Endothelial cell of umbilical vein (primary cell): ENCODE measurements around the gene PTRH1. TPM values are rescaled to one million over a fixed set of nuclear protein-coding genes. Genes with fewer than 3 reads are reported as not detected.

Source experiments
- BruUV-seq: library from RNA; stranded (reverse); fragments of 400-500 nt; replicated peaks from 2 replicates; lab custom pipeline; 2021; lab: Mats Ljungman, UMichigan
- CTCF ChIA-PET: fragments of 300-600, 350-600 bp; sonication (Branson Sonifier 250); formaldehyde crosslinking; loops from one replicate; lab custom pipeline; 2021; ENCODE audit warnings: antibody characterized with exemption, inconsistent platforms; lab: Charles Lee
- POLR2A ChIA-PET: fragments of 300-600, 350-600 bp; sonication (Branson Sonifier 250); formaldehyde crosslinking; loops from one replicate; lab custom pipeline; 2021; ENCODE audit warnings: antibody characterized with exemption, inconsistent platforms; lab: Charles Lee
- DNase-seq: peaks from one replicate; pipeline ENCODE4 v3.0.0-alpha.2; 2011; ENCODE audit warnings: low read depth, low spot score
- FAIRE-seq: peaks from 2 replicates; lab custom pipeline; 2011; peaks lifted over from hg19 to GRCh38; lab: Jason Lieb, UNC
- H2AFZ ChIP-seq: 2 replicates; pipeline ENCODE4 v1.6.0; 2012; ENCODE audit warnings: low read depth, low read length, control low read depth, inconsistent platforms
- H3K27ac ChIP-seq: 2 replicates; pipeline ENCODE4 v1.5.1; 2011; ENCODE audit warnings: low read depth, mild to moderate bottlenecking, control low read depth, low read length, moderate library complexity; ENCODE audit not compliant: insufficient read depth
- H3K27me3 ChIP-seq, 2 experiments: 2 replicates each; pipeline versions ENCODE4 v1.6.0 to v1.6.1; 2011; ENCODE audit warnings: low read length in 2 of 2, mixed read lengths in 1 of 2; ENCODE audit not compliant: control insufficient read depth in 2 of 2, insufficient read depth in 2 of 2
- H3K36me3 ChIP-seq, 2 experiments: 2 replicates in 1 of 2; 3 replicates in 1 of 2; pipeline ENCODE4 v1.5.1; 2011; ENCODE audit warnings: low read length in 2 of 2, mild to moderate bottlenecking in 1 of 2, moderate library complexity in 1 of 2; ENCODE audit not compliant: control insufficient read depth in 2 of 2, insufficient read depth in 2 of 2; ENCODE audit errors: extremely low read depth in 1 of 2
- H3K4me1 ChIP-seq: 3 replicates; pipeline ENCODE4 v1.5.1; 2011; ENCODE audit warnings: mild to moderate bottlenecking, low read length; ENCODE audit not compliant: control insufficient read depth, insufficient read depth; ENCODE audit errors: extremely low read depth
- H3K4me2 ChIP-seq: 2 replicates; pipeline ENCODE4 v1.6.1; 2011; ENCODE audit warnings: low read length, control low read depth, mixed read lengths; ENCODE audit not compliant: insufficient read depth
- H3K4me3 ChIP-seq, 3 experiments: fragments of 200-600 bp in 1 of 3; sonication (generic), shearing (Covaris generic) in 1 of 3; replicated peaks in 1 of 3; 2 replicates each; pipeline ENCODE4 v1.5.1; 2011 to 2016; ENCODE audit warnings: control low read depth in 3 of 3, low read length in 3 of 3, mild to moderate bottlenecking in 2 of 3, inconsistent platforms in 1 of 3, low read depth in 1 of 3, moderate library complexity in 1 of 3; ENCODE audit not compliant: insufficient read depth in 1 of 3
- H3K79me2 ChIP-seq: 2 replicates; pipeline ENCODE4 v1.6.0; 2012; ENCODE audit warnings: low read length, inconsistent platforms; ENCODE audit not compliant: control insufficient read depth, insufficient read depth
- H3K9ac ChIP-seq: replicated peaks from 2 replicates; pipeline ENCODE3; 2011; ENCODE audit warnings: low read length, control low read depth; ENCODE audit not compliant: insufficient read depth; ENCODE audit errors: extremely low read depth
- H3K9me1 ChIP-seq: replicated peaks from 3 replicates; pipeline ENCODE4 v1.6.0; 2011; ENCODE audit warnings: mild to moderate bottlenecking, low read length; ENCODE audit not compliant: control insufficient read depth, insufficient read depth; ENCODE audit errors: extremely low read depth
- H3K9me3 ChIP-seq: replicated peaks from 2 replicates; pipeline ENCODE4 v1.5.1; 2012; ENCODE audit warnings: low read length, inconsistent platforms; ENCODE audit not compliant: control insufficient read depth, insufficient read depth
- H4K20me1 ChIP-seq: replicated peaks from 2 replicates; pipeline ENCODE3; 2011; ENCODE audit warnings: mild to moderate bottlenecking, low read length; ENCODE audit not compliant: control insufficient read depth, insufficient read depth; ENCODE audit errors: extremely low read depth
- EZH2 ChIP-seq: IDR thresholded peaks from 2 replicates; pipeline ENCODE4 v1.6.1; 2012; ENCODE audit warnings: borderline replicate concordance, low read depth, mild to moderate bottlenecking, moderate library complexity, low read length, inconsistent platforms; ENCODE audit not compliant: severe bottlenecking
- FOS ChIP-seq: IDR thresholded peaks from 2 replicates; pipeline ENCODE4 v1.6.1; 2011; ENCODE audit warnings: mild to moderate bottlenecking, low read length, moderate library complexity, borderline replicate concordance; ENCODE audit not compliant: insufficient read depth
- GATA2 ChIP-seq: IDR thresholded peaks from 2 replicates; pipeline ENCODE4 v1.7.0; 2011; ENCODE audit warnings: low read depth, mild to moderate bottlenecking, moderate library complexity, mixed read lengths, low read length; ENCODE audit not compliant: insufficient read length, insufficient read depth
- JUN ChIP-seq: IDR thresholded peaks from 2 replicates; pipeline ENCODE4 v1.6.1; 2011; ENCODE audit warnings: borderline replicate concordance, low read depth; ENCODE audit not compliant: insufficient read length, insufficient read depth
- MYC ChIP-seq: IDR thresholded peaks from one replicate; pipeline ENCODE4 v1.6.1; 2011; ENCODE audit warnings: mild to moderate bottlenecking, low read depth, low read length
- POLR2A ChIP-seq: IDR thresholded peaks from 2 replicates; pipeline ENCODE4 v1.6.1; 2012; ENCODE audit warnings: low read depth, mild to moderate bottlenecking, control low read depth, low read length
- POLR2AphosphoS5 ChIP-seq: IDR thresholded peaks from 2 replicates; pipeline ENCODE4 v1.6.1; 2012; ENCODE audit warnings: low read depth, mild to moderate bottlenecking, control low read depth, low read length, moderate library complexity; ENCODE audit not compliant: insufficient read depth
- dilution Hi-C: fragments of 300-500 bp; cut with MboI; formaldehyde crosslinking; loops from one replicate; pipeline ENCODE4 v1.15.0; 2019; ENCODE audit warnings: low sequenced_read_pairs; ENCODE audit not compliant: extremely low pct_ligation_motif_present
- intact Hi-C: fragments of 100-400 bp; cut with micrococcal nuclease; formaldehyde crosslinking; loops from one replicate; pipeline ENCODE4 v1.10.0; 2022
- polyA plus RNA-seq, 4 experiments: library from polyadenylated mRNA; depleted of rRNA in 3 of 4; stranded (reverse) in 3 of 4; unstranded in 1 of 4; fragments of >200 nt; gene quantifications; 2 replicates each; pipeline versions ENCODE4 v1.2.1 to v1.2.3, GENCODE V29; 2011 to 2012; ENCODE audit warnings: missing spikeins in 1 of 4
- total RNA-seq: library from RNA; stranded (reverse); gene quantifications from 2 replicates; pipeline ENCODE4 v1.2.3, GENCODE V29; 2021
- TF ChIP-seq, protein P1 (sequence below), 2 donors: IDR thresholded peaks; 1 replicate in 1 of 2; 2 replicates in 1 of 2; pipeline ENCODE4 v1.5.1; 2011; ENCODE audit warnings: low read length in 2 of 2, mild to moderate bottlenecking in 2 of 2, moderate library complexity in 2 of 2, control low read depth in 1 of 2, inconsistent platforms in 1 of 2, low read depth in 1 of 2; ENCODE audit not compliant: insufficient read depth in 1 of 2; ENCODE audit errors: extremely low read depth in 1 of 2
- TF ChIP-seq, protein P2 (sequence below): IDR thresholded peaks from 2 replicates; pipeline ENCODE4 v1.6.1; 2011; ENCODE audit not compliant: insufficient read depth, insufficient read length

The PTRH1 gene
- total and polyA plus RNA-seq, 2 donors (not counting 3 experiments of a cell fraction or from before 2014, with no cell fraction given) = 25.1 to 52.2 TPM

DNA sequence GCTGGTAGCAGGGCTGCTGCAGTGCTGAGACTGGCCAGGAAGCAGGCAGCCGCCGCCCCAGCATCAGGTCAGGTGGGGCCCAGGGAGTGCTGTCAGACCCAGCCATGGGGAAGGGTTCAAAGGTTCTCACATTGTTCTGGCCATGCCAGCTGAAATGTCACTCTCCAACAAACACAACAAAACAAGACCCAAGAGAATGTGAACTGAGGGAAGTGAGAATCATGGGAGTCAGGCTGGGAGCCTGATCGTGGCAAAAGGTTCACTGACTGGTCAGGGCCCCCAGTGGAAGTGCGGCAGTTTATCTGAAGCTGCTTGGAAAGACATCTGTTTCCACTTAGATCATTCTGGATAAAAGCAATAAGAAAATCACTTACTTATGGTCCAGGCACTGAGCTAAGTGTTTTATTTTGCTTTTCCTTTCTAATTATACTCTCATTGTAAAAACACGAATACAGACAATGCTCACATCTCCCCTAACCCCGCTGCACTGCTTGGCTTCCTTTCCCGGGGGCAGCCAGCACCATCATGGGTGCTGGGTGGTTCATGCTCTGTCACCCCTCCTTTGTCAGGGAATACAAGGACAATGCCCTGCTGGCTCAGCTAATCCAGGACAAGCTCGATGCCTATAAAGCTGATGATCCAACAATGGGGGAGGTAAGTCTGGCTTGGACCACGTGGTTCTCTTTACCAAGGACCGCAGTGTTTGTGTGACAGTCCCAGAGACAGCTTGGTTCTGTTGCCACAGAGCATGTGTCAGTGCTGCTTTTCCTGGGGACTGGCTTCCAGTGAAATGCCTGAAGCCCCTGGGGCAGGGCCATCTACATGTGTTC is 50.6 kb downstream of the PTRH1 start:
- BruUV-seq = no TSS peak
- intact Hi-C loops = no loop called here
- peak; percentile 67 for DNase-seq
- Histone ChIP-seq H3K4me3 (no peak overlapping the region), H3K9me1 (no peaks in the 10 kb centered on the region), H3K4me1 (no peaks in the 10 kb centered on the region), H2AFZ (no peak overlapping the region), H4K20me1 (no peaks in the 10 kb centered on the region), H3K9me3 (no peaks in the 10 kb centered on the region), H3K27ac (no peak overlapping the region), H3K36me3 (peaks cover 3 to 13% of the 10 kb centered on the region in 2 experiments), H3K27me3 (no peaks in the 10 kb centered on the region), H3K79me2 (no peaks in the 10 kb centered on the region), H3K9ac (no peak overlapping the region), H3K4me2 (no peak overlapping the region)
- ChIA-PET POLR2A (no interaction called here), CTCF (interaction anchor here (0.5 to 1.3 kb wide), 3 partner anchors 29 to 92 kb away, joined by 3 to 4 read pairs (median 3); no protein-coding TSS in a partner anchor)
- peak; percentile 47 for FAIRE-seq
- TF ChIP-seq JUN = no peak
- no peak for TF ChIP-seq POLR2A
- no peak for TF ChIP-seq GATA2
- TF ChIP-seq, protein P1, sequence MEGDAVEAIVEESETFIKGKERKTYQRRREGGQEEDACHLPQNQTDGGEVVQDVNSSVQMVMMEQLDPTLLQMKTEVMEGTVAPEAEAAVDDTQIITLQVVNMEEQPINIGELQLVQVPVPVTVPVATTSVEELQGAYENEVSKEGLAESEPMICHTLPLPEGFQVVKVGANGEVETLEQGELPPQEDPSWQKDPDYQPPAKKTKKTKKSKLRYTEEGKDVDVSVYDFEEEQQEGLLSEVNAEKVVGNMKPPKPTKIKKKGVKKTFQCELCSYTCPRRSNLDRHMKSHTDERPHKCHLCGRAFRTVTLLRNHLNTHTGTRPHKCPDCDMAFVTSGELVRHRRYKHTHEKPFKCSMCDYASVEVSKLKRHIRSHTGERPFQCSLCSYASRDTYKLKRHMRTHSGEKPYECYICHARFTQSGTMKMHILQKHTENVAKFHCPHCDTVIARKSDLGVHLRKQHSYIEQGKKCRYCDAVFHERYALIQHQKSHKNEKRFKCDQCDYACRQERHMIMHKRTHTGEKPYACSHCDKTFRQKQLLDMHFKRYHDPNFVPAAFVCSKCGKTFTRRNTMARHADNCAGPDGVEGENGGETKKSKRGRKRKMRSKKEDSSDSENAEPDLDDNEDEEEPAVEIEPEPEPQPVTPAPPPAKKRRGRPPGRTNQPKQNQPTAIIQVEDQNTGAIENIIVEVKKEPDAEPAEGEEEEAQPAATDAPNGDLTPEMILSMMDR (IDR thresholded peaks at IDR 0.05; ENCODE audit: extremely low read depth in 1 of 2, insufficient read depth in 1 of 2, low read depth in 1 of 2, low read length in 2 of 2) = no peak
- no peak for TF ChIP-seq FOS
- no peak for TF ChIP-seq MYC
- TF ChIP-seq, protein P2, sequence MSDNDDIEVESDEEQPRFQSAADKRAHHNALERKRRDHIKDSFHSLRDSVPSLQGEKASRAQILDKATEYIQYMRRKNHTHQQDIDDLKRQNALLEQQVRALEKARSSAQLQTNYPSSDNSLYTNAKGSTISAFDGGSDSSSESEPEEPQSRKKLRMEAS = no peak
- no peak for TF ChIP-seq POLR2AphosphoS5
- no peak for TF ChIP-seq EZH2
- dilution Hi-C loops = no loop called here
